Right lung (tissue), 5 donors: Measurements from ENCODE around the gene HUNK. TPM values are rescaled to one million over a fixed set of nuclear protein-coding genes. Genes with fewer than 3 reads are reported as not detected.

Experiments
- DNase-seq, 2 donors: peaks; one replicate each; pipeline ENCODE4 v3.0.0-alpha.2; 2013
- polyA plus RNA-seq, 5 donors: library from polyadenylated mRNA; unstranded; fragments of 120-200 nt; gene quantifications; one replicate each; pipeline versions ENCODE4 v1.2.1 to v1.2.3, GENCODE V29; 2013; ENCODE audit warnings: inconsistent platforms in 1 of 5, low replicate concordance in 1 of 5; ENCODE audit not compliant: insufficient read length in 5 of 5, insufficient read depth in 1 of 5

Gene HUNK
- polyA plus RNA-seq, 5 donors = 4.9 to 8.7 (median 7.3) TPM

- no peak for DNase-seq
These were observed 171.7 kb downstream of the HUNK start for GRCh38 chr21:32044205-32045180.

- DNase-seq = no peak
These were observed 173.4 kb downstream of the HUNK start for GRCh38 chr21:32046191-32046590.

- DNase-seq = no peak
These were observed 175.5 kb downstream of the HUNK start for GRCh38 chr21:32048353-32048752.

Other genes starting within 250 kb of the HUNK start
- gene SOD1, start 213.3 kb upstream of the HUNK start, polyA plus RNA-seq = 100 to 1,000 TPM; 228 to 246 (median 230) TPM
- gene SCAF4, start 140.9 kb upstream of the HUNK start, polyA plus RNA-seq = 10 to 100 TPM; 36.3 to 43.3 (median 38.7) TPM